Measurements from ENCODE around the gene POLR3GL. TPM values are rescaled to one million over a fixed set of nuclear protein-coding genes. Genes with fewer than 3 reads are reported as not detected.

Gene POLR3GL
- total and polyA plus RNA-seq, 2 experiments from 2014 or later, result 3.1 to 9.5 TPM

- H3K4me3 ChIP-seq, result no peak overlapping the region
- H3K27ac Mint-ChIP-seq, result no peak overlapping the region
- no peak overlapping the region; the same call in 1 of the 2 replicates for H2AFZ ChIP-seq
- H3K9me3 Mint-ChIP-seq, result no peaks in the 10 kb centered on the region
- ATAC-seq (no peak), DNase-seq (ENCODE audit: low spot score) (no peak)
- H3K79me2 ChIP-seq (replicated peaks; ENCODE audit: insufficient read depth), result no peaks in the 10 kb centered on the region
- no peaks in the 10 kb centered on the region for H3K36me3 ChIP-seq (ENCODE audit: insufficient read depth)
- H3K4me1 ChIP-seq (ENCODE audit: insufficient read depth), result peaks cover 9% of the 10 kb centered on the region
- no peaks in the 10 kb centered on the region for H4K20me1 ChIP-seq (replicated peaks; ENCODE audit: insufficient read depth)
- no peak overlapping the region for H3K4me2 ChIP-seq
- no peaks in the 10 kb centered on the region for H3F3A ChIP-seq (replicated peaks; ENCODE audit: low read depth)
- H3K27me3 ChIP-seq (ENCODE audit: insufficient read depth), result no peaks in the 10 kb centered on the region
- peaks cover 13% of the 10 kb centered on the region for H3K36me3 Mint-ChIP-seq (ENCODE audit: low read depth)
- no peak overlapping the region; the same call in 2 of the 3 replicates for H3K4me3 Mint-ChIP-seq
- peaks cover 32% of the 10 kb centered on the region for H3K4me1 Mint-ChIP-seq
- no peak for TF ChIP-seq JUNB (IDR thresholded peaks at IDR 0.05; ENCODE audit: unreplicated experiment)
- TF ChIP-seq EZH2 (IDR thresholded peaks at IDR 0.05; ENCODE audit: low read depth, unreplicated experiment), result no peak
- no peak for TF ChIP-seq ZNF462 (CRISPR knock-in tag; IDR thresholded peaks at IDR 0.05)
- TF ChIP-seq STAT1 (IDR thresholded peaks at IDR 0.05; ENCODE audit: unreplicated experiment), result no peak
- TF ChIP-seq POLR2AphosphoS5 (IDR thresholded peaks at IDR 0.05; ENCODE audit: low read depth), result no peak
- no peak for TF ChIP-seq ETS1 (IDR thresholded peaks at IDR 0.05)
- no peak for TF ChIP-seq ZNF331 (CRISPR knock-in tag; IDR thresholded peaks at IDR 0.05; ENCODE audit: low read depth)
- H3K9me2 ChIP-seq (ENCODE audit: insufficient read depth), result no peaks in the 10 kb centered on the region
- no peak overlapping the region for H3K27ac ChIP-seq (ENCODE audit: low read depth)
- H3K27me3 Mint-ChIP-seq (ENCODE audit: insufficient read depth, low read depth, poor library complexity), result peaks cover 3% of the 10 kb centered on the region
These were observed 23.4 kb downstream of the POLR3GL start for GRCh38 chr1:145987926-145988325.
